Neuronal stem cell (in vitro differentiated cells): ENCODE results near the gene PAM16.

ENCODE experiments used
- DNase-seq: peaks from one replicate; pipeline ENCODE4 v3.0.0-alpha.2; 2013; ENCODE audit warnings: low spot score
- H2AFZ ChIP-seq: one replicate; pipeline ENCODE4 v1.6.1; 2013; ENCODE audit warnings: mild to moderate bottlenecking, low read length, inconsistent platforms
- H2AK5ac ChIP-seq: 2 replicates; pipeline ENCODE4 v1.6.1; 2013; ENCODE audit warnings: low read depth, mild to moderate bottlenecking, inconsistent platforms, low read length, moderate library complexity, mixed read lengths
- H2BK120ac ChIP-seq: 2 replicates; pipeline ENCODE4 v1.6.1; 2013; ENCODE audit warnings: low read depth, mild to moderate bottlenecking, inconsistent platforms, low read length, moderate library complexity, mixed read lengths
- H2BK12ac ChIP-seq: one replicate; pipeline ENCODE4 v1.6.1; 2013; ENCODE audit warnings: low read length, inconsistent platforms
- H2BK15ac ChIP-seq: 2 replicates; pipeline ENCODE4 v1.6.1; 2013; ENCODE audit warnings: mild to moderate bottlenecking, low read length, inconsistent platforms, mixed read lengths
- H2BK5ac ChIP-seq: one replicate; pipeline ENCODE4 v1.6.1; 2013; ENCODE audit warnings: inconsistent platforms, mild to moderate bottlenecking, low read length, moderate library complexity
- H3K14ac ChIP-seq: one replicate; pipeline ENCODE4 v1.6.1; 2013; ENCODE audit warnings: low read length, inconsistent platforms
- H3K18ac ChIP-seq: 2 replicates; pipeline ENCODE4 v1.6.1; 2013; ENCODE audit warnings: low read length, inconsistent platforms
- H3K23ac ChIP-seq: 2 replicates; pipeline ENCODE4 v1.6.1; 2013; ENCODE audit warnings: low read depth, mild to moderate bottlenecking, mixed read lengths, low read length, inconsistent platforms; ENCODE audit not compliant: poor library complexity
- H3K27ac ChIP-seq: replicated peaks from 3 replicates; pipeline ENCODE4 v1.5.1; 2013; ENCODE audit warnings: low read length, inconsistent platforms
- H3K27me3 ChIP-seq, 3 experiments: 2 replicates each; pipeline ENCODE4 v1.6.1; 2013; ENCODE audit warnings: low read length in 3 of 3, mild to moderate bottlenecking in 2 of 3, inconsistent platforms in 1 of 3, low read depth in 1 of 3, mixed read lengths in 1 of 3, moderate library complexity in 1 of 3; ENCODE audit not compliant: control insufficient read depth in 3 of 3, insufficient read depth in 3 of 3
- H3K36me3 ChIP-seq, 2 donors: replicated peaks in 1 of 2; 2 replicates each; pipeline ENCODE4 v1.6.1; 2013; ENCODE audit warnings: low read length in 2 of 2; ENCODE audit not compliant: control insufficient read depth in 2 of 2, insufficient read depth in 2 of 2
- H3K4ac ChIP-seq: 2 replicates; pipeline ENCODE4 v1.6.1; 2013; ENCODE audit warnings: inconsistent platforms, mild to moderate bottlenecking, low read length, moderate library complexity
- H3K4me1 ChIP-seq, 2 donors: 1 replicate in 1 of 2; 2 replicates in 1 of 2; pipeline ENCODE4 v1.6.1; 2013; ENCODE audit warnings: low read length in 2 of 2, low read depth in 1 of 2; ENCODE audit not compliant: control insufficient read depth in 2 of 2, insufficient read depth in 1 of 2
- H3K4me2 ChIP-seq: one replicate; pipeline ENCODE4 v1.6.1; 2013; ENCODE audit warnings: mild to moderate bottlenecking, low read length, inconsistent platforms; ENCODE audit not compliant: insufficient read depth, poor library complexity, severe bottlenecking
- H3K4me3 ChIP-seq, 2 donors: 2 replicates each; pipeline ENCODE4 v1.5.1; 2013; ENCODE audit warnings: low read length in 2 of 2, mild to moderate bottlenecking in 2 of 2, inconsistent platforms in 1 of 2, moderate library complexity in 1 of 2
- H3K79me1 ChIP-seq: one replicate; pipeline ENCODE4 v1.6.1; 2013; ENCODE audit warnings: low read depth, mild to moderate bottlenecking, inconsistent platforms, low read length, moderate library complexity
- H3K9ac ChIP-seq: one replicate; pipeline ENCODE4 v1.6.1; 2013; ENCODE audit warnings: mild to moderate bottlenecking, low read depth, low read length, inconsistent platforms; ENCODE audit not compliant: poor library complexity
- H3K9me3 ChIP-seq, 2 donors: replicated peaks in 1 of 2; 2 replicates each; pipeline versions ENCODE3 to v1.6.1; 2013; ENCODE audit warnings: low read length in 2 of 2, mild to moderate bottlenecking in 2 of 2, inconsistent platforms in 1 of 2, low read depth in 1 of 2, mixed read lengths in 1 of 2, moderate library complexity in 1 of 2; ENCODE audit not compliant: control insufficient read depth in 2 of 2, insufficient read depth in 1 of 2
- H4K8ac ChIP-seq: one replicate; pipeline ENCODE4 v1.6.1; 2013; ENCODE audit warnings: low read depth, mild to moderate bottlenecking, inconsistent platforms, low read length, moderate library complexity
- H4K91ac ChIP-seq: one replicate; pipeline ENCODE4 v1.6.1; 2013; ENCODE audit warnings: low read length, low read depth, mild to moderate bottlenecking, inconsistent platforms; ENCODE audit not compliant: poor library complexity
- WGBS, 2 donors: extraction: QIAGEN DNeasy Blood & Tissue Kit; methylation state at CpG; one replicate each; pipeline ENCODE4 v1.1.7; 2013; ENCODE audit warnings: missing lambda C conversion rate in 2 of 2, mixed read lengths in 1 of 2; ENCODE audit not compliant: insufficient read length in 2 of 2, insufficient replicate concordance in 1 of 2; ENCODE audit errors: extremely low coverage in 2 of 2; 5-methylcytosine and 5-hydroxymethylcytosine counted together

The PAM16 gene

GRCh38 chr16:4378999-4379690, 28.0 kb upstream of the PAM16 start:
- peak overlapping the region; percentile 59 for H2BK15ac ChIP-seq
- H3K27me3 ChIP-seq, result no peaks in the 10 kb centered on the region
- DNase-seq, result no peak
- H3K4me1 ChIP-seq, result peaks cover 24 to 34% of the 10 kb centered on the region in 2 donors
- peaks cover 10% of the 10 kb centered on the region for H3K79me1 ChIP-seq
- peak overlapping the region; percentile 63 for H3K9ac ChIP-seq
- no peak overlapping the region for H3K14ac ChIP-seq
- no CpG with 5 or more reads among the region's 21 CpGs for WGBS, 2 donors
- no peak overlapping the region for H4K91ac ChIP-seq
- H2AK5ac ChIP-seq, result peak overlapping the region; percentile 94
- peaks cover 4 to 19% of the 10 kb centered on the region in 2 donors for H3K36me3 ChIP-seq
- no peak overlapping the region for H4K8ac ChIP-seq
- H3K23ac ChIP-seq, result no peak overlapping the region
- H3K18ac ChIP-seq, result peak overlapping the region; percentile 87
- H2AFZ ChIP-seq, result no peak overlapping the region
- H3K4me3 ChIP-seq, result peak overlapping the region in 1 of 2 donors; percentile 5
- peak overlapping the region; percentile 63 for H2BK12ac ChIP-seq
- no peak overlapping the region for H3K4ac ChIP-seq
- peak overlapping the region; percentile 88 for H2BK5ac ChIP-seq
- no peaks in the 10 kb centered on the region for H3K9me3 ChIP-seq
- peak overlapping the region; percentile 54 for H2BK120ac ChIP-seq
- H3K4me2 ChIP-seq, result no peak overlapping the region
- H3K27ac ChIP-seq, result no peak overlapping the region

- Histone ChIP-seq H3K14ac (peak overlapping the region; percentile 86), H3K18ac (peak overlapping the region; percentile 44), H3K4me2 (no peak overlapping the region), H2AK5ac (peak overlapping the region; percentile 90), H3K9me3 (no peaks in the 10 kb centered on the region), H4K91ac (no peak overlapping the region), H2BK15ac (no peak overlapping the region), H2BK5ac (peak overlapping the region; percentile 88), H4K8ac (no peak overlapping the region), H3K4me3 (no peak overlapping the region), H3K36me3 (peaks cover 4 to 12% of the 10 kb centered on the region in 2 donors), H3K4me1 (peaks cover 32 to 42% of the 10 kb centered on the region in 2 donors), H2BK12ac (no peak overlapping the region), H3K27ac (no peak overlapping the region), H3K4ac (no peak overlapping the region), H2BK120ac (no peak overlapping the region), H2AFZ (no peak overlapping the region), H3K27me3 (no peaks in the 10 kb centered on the region), H3K79me1 (peaks cover 12% of the 10 kb centered on the region), H3K9ac (peak overlapping the region; percentile 27), H3K23ac (no peak overlapping the region)
- WGBS, 2 donors, result no CpG with 5 or more reads among the region's 15 CpGs
- no peak for DNase-seq
Observed at GRCh38 chr16:4378161-4378666, 27.1 kb upstream of the PAM16 start.

- H2AFZ ChIP-seq, result no peak overlapping the region
- H3K79me1 ChIP-seq, result peaks cover 11% of the 10 kb centered on the region
- H3K9ac ChIP-seq, result no peak overlapping the region
- H3K4me2 ChIP-seq, result no peak overlapping the region
- no peak overlapping the region for H3K14ac ChIP-seq
- H3K23ac ChIP-seq, result no peak overlapping the region
- no peak overlapping the region for H2BK12ac ChIP-seq
- no peak overlapping the region for H3K27ac ChIP-seq
- peaks cover 37 to 47% of the 10 kb centered on the region in 2 donors for H3K4me1 ChIP-seq
- H3K36me3 ChIP-seq, result peaks cover 0 to 12% of the 10 kb centered on the region in 2 donors
- H3K9me3 ChIP-seq, result no peaks in the 10 kb centered on the region
- DNase-seq, result no peak
- H2BK120ac ChIP-seq, result no peak overlapping the region
- H4K91ac ChIP-seq, result no peak overlapping the region
- H3K4ac ChIP-seq, result no peak overlapping the region
- H3K18ac ChIP-seq, result no peak overlapping the region
- H2BK15ac ChIP-seq, result no peak overlapping the region
- no CpG with 5 or more reads among the region's 12 CpGs for WGBS, 2 donors
- no peaks in the 10 kb centered on the region for H3K27me3 ChIP-seq
- H2AK5ac ChIP-seq, result no peak overlapping the region
- peak overlapping the region in 1 of 2 donors; percentile 22 for H3K4me3 ChIP-seq
- H4K8ac ChIP-seq, result no peak overlapping the region
- peak overlapping the region; percentile 88 for H2BK5ac ChIP-seq
Observed at GRCh38 chr16:4377573-4378154, 26.5 kb upstream of the PAM16 start.

GRCh38 chr16:4376893-4377572, 25.9 kb upstream of the PAM16 start:
- Histone ChIP-seq H3K9me3 (no peaks in the 10 kb centered on the region), H3K4me1 (peaks cover 44 to 51% of the 10 kb centered on the region in 2 donors), H3K23ac (no peak overlapping the region), H3K9ac (no peak overlapping the region), H4K91ac (no peak overlapping the region), H2BK12ac (no peak overlapping the region), H2AFZ (no peak overlapping the region), H3K4me3 (peak overlapping the region in 1 of 2 donors; percentile 28), H3K4ac (no peak overlapping the region), H3K36me3 (peaks cover 0 to 9% of the 10 kb centered on the region in 2 donors), H2AK5ac (peak overlapping the region; percentile 96), H3K27me3 (no peaks in the 10 kb centered on the region), H3K18ac (no peak overlapping the region), H2BK5ac (no peak overlapping the region), H3K27ac (no peak overlapping the region), H3K79me1 (peaks cover 10% of the 10 kb centered on the region), H2BK15ac (no peak overlapping the region), H4K8ac (no peak overlapping the region), H2BK120ac (no peak overlapping the region), H3K14ac (no peak overlapping the region), H3K4me2 (no peak overlapping the region)
- DNase-seq, result no peak
- WGBS, 2 donors, result no CpG with 5 or more reads among the region's 27 CpGs
